Prostate gland (tissue), 2 donors: ENCODE data around the gene DCLK2. TPM values are rescaled to one million over a fixed set of nuclear protein-coding genes. Genes with fewer than 3 reads are reported as not detected.

Source experiments
- DNase-seq: peaks from one replicate; pipeline ENCODE4 v3.0.0-alpha.2; 2019; ENCODE audit warnings: low spot score
- H3K27ac ChIP-seq, 2 donors: fragments of 200-600 bp; sonication (generic); 2 replicates each; pipeline ENCODE4 v1.5.1; 2017 to 2019
- H3K27me3 ChIP-seq: fragments of 200-600 bp; sonication (generic); replicated peaks from 2 replicates; pipeline ENCODE4 v1.5.1; 2019; ENCODE audit not compliant: insufficient read depth
- H3K36me3 ChIP-seq, 2 donors: fragments of 200-600 bp; sonication (generic); 1 replicate in 1 of 2; 2 replicates in 1 of 2; pipeline versions ENCODE4 v1.5.1 to v1.8.1; 2017 to 2019
- H3K4me1 ChIP-seq: fragments of 200-600 bp; sonication (generic); replicated peaks from 2 replicates; pipeline ENCODE4 v1.5.1; 2019
- H3K4me3 ChIP-seq, 2 donors: fragments of 200-600 bp; sonication (generic); 2 replicates each; pipeline ENCODE4 v1.5.1; 2017 to 2019
- H3K9me3 ChIP-seq: fragments of 200-600 bp; sonication (generic); 2 replicates; pipeline ENCODE4 v1.5.1; 2017
- POLR2A ChIP-seq: fragments of 450-650 bp; IDR thresholded peaks from one replicate; pipeline ENCODE4 v1.6.1; 2016; ENCODE audit warnings: antibody characterized with exemption, mild to moderate bottlenecking
- POLR2AphosphoS5 ChIP-seq: sonication (generic); formaldehyde crosslinking; IDR thresholded peaks from one replicate; pipeline ENCODE4 v1.6.1; 2017; ENCODE audit warnings: antibody characterized with exemption
- WGBS: methylation state at CpG from one replicate; pipeline ENCODE4 v1.1.5; 2018; 5-methylcytosine and 5-hydroxymethylcytosine counted together
- intact Hi-C: fragments of 100-400 bp; cut with DNase I; formaldehyde crosslinking; loops from one replicate; pipeline ENCODE4 v1.14.2; 2022
- total RNA-seq, 2 donors: library from RNA; depleted of rRNA; stranded (reverse); fragments of >200 nt; gene quantifications; one replicate each; pipeline ENCODE4 v1.1.0, GENCODE V29; 2016
- TF ChIP-seq, protein P1 (sequence below), 4 experiments: fragments of 200-600 bp in 2 of 4; fragments of 450-650 bp in 2 of 4; sonication (generic) in 2 of 4; IDR thresholded peaks; 1 replicate in 3 of 4; 2 replicates in 1 of 4; pipeline ENCODE4 v1.5.1; 2016 to 2019; ENCODE audit warnings: antibody characterized with exemption in 4 of 4, mild to moderate bottlenecking in 2 of 4, moderate library complexity in 2 of 4

The DCLK2 gene
- total RNA-seq, 2 donors from 2014 or later = 3.3 to 18.6 TPM

DNA sequence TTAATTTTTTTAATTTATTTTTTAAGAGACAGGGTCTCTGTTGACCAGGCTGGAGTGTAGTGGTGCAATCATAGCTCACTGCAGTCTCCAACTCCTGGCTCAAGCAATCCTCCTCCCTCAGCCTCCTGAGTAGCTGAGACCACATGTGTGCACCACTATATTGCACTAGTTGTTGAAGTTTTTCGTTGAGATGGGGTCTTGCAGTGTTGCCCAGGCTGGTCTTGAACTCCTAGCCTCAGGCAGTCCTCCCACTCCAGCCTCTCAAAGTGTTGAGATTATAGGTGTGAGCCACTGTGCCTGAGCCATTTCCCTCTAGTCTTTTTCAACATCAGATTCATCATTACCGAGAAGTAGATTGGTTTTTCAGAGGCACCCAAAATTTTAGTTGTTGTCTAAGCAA lies 165.7 kb downstream of the DCLK2 start:
- no peak overlapping the region for H3K27ac ChIP-seq
- no peaks in the 10 kb centered on the region for H3K9me3 ChIP-seq
- no peaks in the 10 kb centered on the region for H3K36me3 ChIP-seq
- H3K27me3 ChIP-seq = no peaks in the 10 kb centered on the region
- H3K4me3 ChIP-seq = no peak overlapping the region
- no peaks in the 10 kb centered on the region for H3K4me1 ChIP-seq
- no peak for DNase-seq
- TF ChIP-seq POLR2A (no peak), POLR2AphosphoS5 (no peak)
- TF ChIP-seq, protein P1, sequence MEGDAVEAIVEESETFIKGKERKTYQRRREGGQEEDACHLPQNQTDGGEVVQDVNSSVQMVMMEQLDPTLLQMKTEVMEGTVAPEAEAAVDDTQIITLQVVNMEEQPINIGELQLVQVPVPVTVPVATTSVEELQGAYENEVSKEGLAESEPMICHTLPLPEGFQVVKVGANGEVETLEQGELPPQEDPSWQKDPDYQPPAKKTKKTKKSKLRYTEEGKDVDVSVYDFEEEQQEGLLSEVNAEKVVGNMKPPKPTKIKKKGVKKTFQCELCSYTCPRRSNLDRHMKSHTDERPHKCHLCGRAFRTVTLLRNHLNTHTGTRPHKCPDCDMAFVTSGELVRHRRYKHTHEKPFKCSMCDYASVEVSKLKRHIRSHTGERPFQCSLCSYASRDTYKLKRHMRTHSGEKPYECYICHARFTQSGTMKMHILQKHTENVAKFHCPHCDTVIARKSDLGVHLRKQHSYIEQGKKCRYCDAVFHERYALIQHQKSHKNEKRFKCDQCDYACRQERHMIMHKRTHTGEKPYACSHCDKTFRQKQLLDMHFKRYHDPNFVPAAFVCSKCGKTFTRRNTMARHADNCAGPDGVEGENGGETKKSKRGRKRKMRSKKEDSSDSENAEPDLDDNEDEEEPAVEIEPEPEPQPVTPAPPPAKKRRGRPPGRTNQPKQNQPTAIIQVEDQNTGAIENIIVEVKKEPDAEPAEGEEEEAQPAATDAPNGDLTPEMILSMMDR (IDR thresholded peaks at IDR 0.05) = no peak
- intact Hi-C loops = loop anchor here (2.0 to 5.0 kb wide), 2 partner anchors 165 to 237 kb away; partner anchors contain the start of gene DCLK2
- 87% methylated on average over 2 of the region's 2 CpGs for WGBS

DNA sequence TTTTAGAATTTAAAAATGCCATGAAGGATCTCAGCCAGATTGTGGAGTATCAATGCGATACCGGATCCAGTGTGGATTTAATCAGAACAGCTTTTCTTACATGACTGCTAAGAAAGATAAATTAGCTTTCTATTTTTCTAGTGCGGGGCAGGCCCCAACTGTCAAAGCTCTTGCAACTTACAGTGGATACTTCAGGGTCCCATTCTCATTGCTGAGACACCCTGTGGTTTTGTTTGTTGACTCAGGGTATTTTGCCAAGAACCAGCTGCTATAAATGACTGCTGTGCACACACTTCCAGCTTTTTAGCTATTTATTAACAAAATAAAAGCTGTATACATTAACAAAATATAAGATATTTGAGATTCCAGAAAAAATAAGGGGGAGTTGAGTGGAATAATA lies 166.4 kb downstream of the DCLK2 start:
- TF ChIP-seq POLR2A (no peak), POLR2AphosphoS5 (no peak)
- TF ChIP-seq, protein P1 (IDR thresholded peaks at IDR 0.05) = no peak
- Histone ChIP-seq H3K9me3 (no peaks in the 10 kb centered on the region), H3K27me3 (no peaks in the 10 kb centered on the region), H3K27ac (no peak overlapping the region), H3K4me1 (no peaks in the 10 kb centered on the region), H3K4me3 (no peak overlapping the region), H3K36me3 (no peaks in the 10 kb centered on the region)
- intact Hi-C loops = loop anchor here (5.0 kb wide), 1 partner anchor 237 kb away; no protein-coding TSS in a partner anchor
- no peak for DNase-seq
- 19% methylated on average over 3 of the region's 3 CpGs for WGBS

DNA sequence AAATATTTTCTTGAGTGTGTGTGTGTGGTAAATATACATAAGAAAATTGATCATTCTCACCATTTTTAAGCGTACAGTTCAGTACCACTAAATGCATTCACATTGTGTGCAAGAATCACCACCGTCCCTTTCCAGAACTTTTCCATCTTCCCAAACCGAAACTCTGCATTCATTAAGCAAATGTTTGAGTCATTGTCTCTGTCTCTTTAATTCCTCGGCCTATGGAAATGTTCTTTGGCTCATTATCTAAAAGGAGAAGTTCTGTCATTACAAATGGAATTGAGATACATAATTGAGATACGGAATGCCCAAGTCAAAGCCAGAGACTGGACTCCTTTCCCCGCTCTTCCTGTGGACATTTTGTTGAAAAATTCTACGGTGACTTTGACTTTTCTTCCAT lies 168.9 kb downstream of the DCLK2 start:
- Histone ChIP-seq H3K27me3 (no peaks in the 10 kb centered on the region), H3K4me1 (no peaks in the 10 kb centered on the region), H3K9me3 (no peaks in the 10 kb centered on the region), H3K27ac (no peak overlapping the region), H3K36me3 (no peaks in the 10 kb centered on the region), H3K4me3 (no peak overlapping the region)
- DNase-seq = no peak
- 96% methylated on average over 7 of the region's 7 CpGs for WGBS
- TF ChIP-seq POLR2A (no peak), POLR2AphosphoS5 (no peak)
- TF ChIP-seq, protein P1 (IDR thresholded peaks at IDR 0.05) = no peak
- intact Hi-C loops = no loop called here

DNA sequence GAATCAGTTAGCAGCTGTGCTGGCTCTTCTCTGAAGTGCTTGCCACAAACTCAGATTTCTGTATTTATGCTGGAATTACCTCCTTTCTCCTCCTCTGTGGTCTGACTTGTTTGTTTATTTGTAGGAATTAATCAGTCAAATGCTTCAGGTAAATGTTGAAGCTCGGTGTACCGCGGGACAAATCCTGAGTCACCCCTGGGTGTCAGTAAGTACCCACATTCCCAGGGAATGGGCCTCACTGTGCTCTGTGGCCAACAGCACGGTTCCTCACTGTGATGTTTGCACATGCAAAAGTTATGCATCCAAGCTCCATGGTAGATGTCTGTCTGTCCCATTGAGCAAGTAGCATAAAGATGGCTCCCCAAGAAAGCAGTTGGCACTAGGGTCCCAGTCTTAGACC lies 169.9 kb downstream of the DCLK2 start:
- Histone ChIP-seq H3K4me3 (no peak overlapping the region), H3K36me3 (no peaks in the 10 kb centered on the region), H3K4me1 (no peaks in the 10 kb centered on the region), H3K9me3 (no peaks in the 10 kb centered on the region), H3K27ac (no peak overlapping the region), H3K27me3 (no peaks in the 10 kb centered on the region)
- 81% methylated on average over 4 of the region's 4 CpGs for WGBS
- no peak for DNase-seq
- intact Hi-C loops = no loop called here
- TF ChIP-seq POLR2AphosphoS5 (no peak), POLR2A (no peak)
- TF ChIP-seq, protein P1 (IDR thresholded peaks at IDR 0.05) = no peak

DNA sequence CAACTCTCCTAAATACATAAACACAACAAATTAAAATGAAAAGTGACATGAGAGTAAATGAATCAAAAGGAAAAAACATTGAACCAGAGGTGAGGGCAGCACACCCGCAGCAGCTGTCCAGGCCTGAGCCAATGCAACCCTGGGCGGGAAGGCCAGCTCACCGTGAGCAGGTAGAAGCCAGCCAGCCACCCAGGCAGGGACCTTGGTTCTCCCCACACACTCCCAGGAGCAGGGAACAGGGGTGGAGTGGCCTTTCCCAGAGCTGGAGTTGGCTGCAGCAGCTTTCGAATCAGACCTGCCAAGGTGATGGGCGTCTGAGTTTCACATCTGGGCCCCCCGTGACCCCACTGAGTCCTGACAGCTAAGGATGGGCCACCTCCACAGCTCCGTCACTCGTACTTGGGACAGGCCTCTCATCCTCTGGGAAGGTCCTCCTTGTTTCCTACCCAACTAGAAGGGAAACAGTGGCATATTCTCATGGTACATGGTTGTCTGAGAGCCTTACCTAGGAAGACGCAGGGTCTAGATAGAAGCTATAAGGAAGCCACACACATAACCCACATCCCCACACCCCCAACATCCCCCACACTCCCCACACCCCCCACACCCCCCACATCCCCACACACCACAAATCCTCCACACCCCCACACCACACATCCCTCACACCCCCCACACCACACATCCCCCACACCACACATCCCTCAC lies 172.2 kb downstream of the DCLK2 start:
- intact Hi-C loops = no loop called here
- no peak overlapping the region for H3K27ac ChIP-seq
- TF ChIP-seq POLR2A (no peak), POLR2AphosphoS5 (no peak)
- TF ChIP-seq, protein P1 (IDR thresholded peaks at IDR 0.05) = no peak
- H3K4me1 ChIP-seq = no peaks in the 10 kb centered on the region
- WGBS = 93% methylated on average over 9 of the region's 9 CpGs
- no peaks in the 10 kb centered on the region for H3K27me3 ChIP-seq
- H3K36me3 ChIP-seq = no peaks in the 10 kb centered on the region
- H3K9me3 ChIP-seq = no peaks in the 10 kb centered on the region
- no peak overlapping the region for H3K4me3 ChIP-seq
- no peak for DNase-seq
